ENCODE measurements around the gene OSBPL1A.
"Not testable (repeated sequence)": the region's sequence is repeated elsewhere in the genome, so short reads cannot be mapped to it uniquely, and the experiment has no call there.

The OSBPL1A gene

GRCh38 chr18:24396082-24396633 is 1.5 kb downstream of the OSBPL1A start:
- DNase-seq, result no peak

- no peak for DNase-seq
Measured at GRCh38 chr18:24395049-24395795, 2.4 kb downstream of the OSBPL1A start.

- no peak for DNase-seq
Measured at GRCh38 chr18:24388957-24389356, 8.7 kb downstream of the OSBPL1A start.

GRCh38 chr18:24386681-24387080 is 10.9 kb downstream of the OSBPL1A start:
- no peak for DNase-seq

- no peak for DNase-seq
Measured at GRCh38 chr18:24381126-24381525, 16.5 kb downstream of the OSBPL1A start.

GRCh38 chr18:24380163-24380747 is 17.4 kb downstream of the OSBPL1A start:
- no peak for DNase-seq

GRCh38 chr18:24378598-24378997 is 19.0 kb downstream of the OSBPL1A start:
- DNase-seq, result no peak

GRCh38 chr18:24376531-24376930 is 21.1 kb downstream of the OSBPL1A start:
- DNase-seq, result not testable (repeated sequence)

- no peak for DNase-seq
Measured at GRCh38 chr18:24373328-24373727, 24.3 kb downstream of the OSBPL1A start.

GRCh38 chr18:24372279-24372872 is 25.2 kb downstream of the OSBPL1A start:
- no peak for DNase-seq

- DNase-seq, result no peak
Measured at GRCh38 chr18:24370120-24370519, 27.5 kb downstream of the OSBPL1A start.

- DNase-seq, result no peak
Measured at GRCh38 chr18:24369426-24369825, 28.2 kb downstream of the OSBPL1A start.

- no peak for DNase-seq
Measured at GRCh38 chr18:24368749-24369148, 28.9 kb downstream of the OSBPL1A start.

- DNase-seq, result no peak
Measured at GRCh38 chr18:24366328-24366727, 31.3 kb downstream of the OSBPL1A start.

GRCh38 chr18:24364177-24364576 is 33.4 kb downstream of the OSBPL1A start:
- no peak for DNase-seq

- no peak for DNase-seq
Measured at GRCh38 chr18:24362757-24363156, 34.9 kb downstream of the OSBPL1A start.

GRCh38 chr18:24359787-24360530 is 37.7 kb downstream of the OSBPL1A start:
- DNase-seq, result not testable (repeated sequence)

GRCh38 chr18:24354278-24354677 is 43.3 kb downstream of the OSBPL1A start:
- DNase-seq, result no peak

- no peak for DNase-seq
Measured at GRCh38 chr18:24346254-24346653, 51.4 kb downstream of the OSBPL1A start.

GRCh38 chr18:24344509-24344908 is 53.1 kb downstream of the OSBPL1A start:
- DNase-seq, result no peak

- DNase-seq, result no peak
Measured at GRCh38 chr18:24342347-24342746, 55.3 kb downstream of the OSBPL1A start.

GRCh38 chr18:24341361-24341760 is 56.3 kb downstream of the OSBPL1A start:
- no peak for DNase-seq

GRCh38 chr18:24333084-24333483 is 64.5 kb downstream of the OSBPL1A start:
- no peak for DNase-seq

Data from KG1 (cell line).